Subcutaneous adipose tissue (tissue), 4 donors: ENCODE measurements around the gene KRT34. TPM values are rescaled to one million over a fixed set of nuclear protein-coding genes. Genes with fewer than 3 reads are reported as not detected.

Experiments used
- total RNA-seq, 4 donors: library from RNA; depleted of rRNA; stranded (reverse); fragments of >200 nt; gene quantifications; one replicate each; pipeline ENCODE4 v1.1.0, GENCODE V29; 2016
- TF ChIP-seq, protein P1 (sequence below): fragments of 450-650 bp; IDR thresholded peaks from one replicate; pipeline ENCODE4 v1.5.1; 2016; ENCODE audit warnings: low read depth, mild to moderate bottlenecking, control low read depth, antibody characterized with exemption, moderate library complexity

Gene KRT34
- total RNA-seq, 4 donors from 2014 or later: not detected

DNA sequence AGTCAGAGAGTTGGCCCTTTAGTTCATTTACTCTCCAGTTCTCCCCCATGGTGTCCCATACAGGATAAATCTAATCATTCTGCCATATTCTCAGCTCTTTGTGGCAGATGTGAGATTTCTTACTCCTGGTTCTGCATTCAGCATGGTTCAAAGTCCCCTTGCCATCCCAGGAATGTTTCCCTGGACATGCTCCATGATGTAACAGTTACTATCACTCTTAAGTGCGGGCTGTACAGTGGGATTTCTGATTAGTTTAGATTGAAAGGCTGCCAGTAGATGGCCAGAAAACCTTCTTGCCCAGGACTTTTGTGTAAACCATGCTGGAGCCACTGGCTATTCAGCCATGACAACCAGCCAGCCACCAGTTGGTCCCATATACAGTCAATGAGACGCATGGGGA, 31.9 kb upstream of the KRT34 start:
- TF ChIP-seq, protein P1, sequence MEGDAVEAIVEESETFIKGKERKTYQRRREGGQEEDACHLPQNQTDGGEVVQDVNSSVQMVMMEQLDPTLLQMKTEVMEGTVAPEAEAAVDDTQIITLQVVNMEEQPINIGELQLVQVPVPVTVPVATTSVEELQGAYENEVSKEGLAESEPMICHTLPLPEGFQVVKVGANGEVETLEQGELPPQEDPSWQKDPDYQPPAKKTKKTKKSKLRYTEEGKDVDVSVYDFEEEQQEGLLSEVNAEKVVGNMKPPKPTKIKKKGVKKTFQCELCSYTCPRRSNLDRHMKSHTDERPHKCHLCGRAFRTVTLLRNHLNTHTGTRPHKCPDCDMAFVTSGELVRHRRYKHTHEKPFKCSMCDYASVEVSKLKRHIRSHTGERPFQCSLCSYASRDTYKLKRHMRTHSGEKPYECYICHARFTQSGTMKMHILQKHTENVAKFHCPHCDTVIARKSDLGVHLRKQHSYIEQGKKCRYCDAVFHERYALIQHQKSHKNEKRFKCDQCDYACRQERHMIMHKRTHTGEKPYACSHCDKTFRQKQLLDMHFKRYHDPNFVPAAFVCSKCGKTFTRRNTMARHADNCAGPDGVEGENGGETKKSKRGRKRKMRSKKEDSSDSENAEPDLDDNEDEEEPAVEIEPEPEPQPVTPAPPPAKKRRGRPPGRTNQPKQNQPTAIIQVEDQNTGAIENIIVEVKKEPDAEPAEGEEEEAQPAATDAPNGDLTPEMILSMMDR: no peak

DNA sequence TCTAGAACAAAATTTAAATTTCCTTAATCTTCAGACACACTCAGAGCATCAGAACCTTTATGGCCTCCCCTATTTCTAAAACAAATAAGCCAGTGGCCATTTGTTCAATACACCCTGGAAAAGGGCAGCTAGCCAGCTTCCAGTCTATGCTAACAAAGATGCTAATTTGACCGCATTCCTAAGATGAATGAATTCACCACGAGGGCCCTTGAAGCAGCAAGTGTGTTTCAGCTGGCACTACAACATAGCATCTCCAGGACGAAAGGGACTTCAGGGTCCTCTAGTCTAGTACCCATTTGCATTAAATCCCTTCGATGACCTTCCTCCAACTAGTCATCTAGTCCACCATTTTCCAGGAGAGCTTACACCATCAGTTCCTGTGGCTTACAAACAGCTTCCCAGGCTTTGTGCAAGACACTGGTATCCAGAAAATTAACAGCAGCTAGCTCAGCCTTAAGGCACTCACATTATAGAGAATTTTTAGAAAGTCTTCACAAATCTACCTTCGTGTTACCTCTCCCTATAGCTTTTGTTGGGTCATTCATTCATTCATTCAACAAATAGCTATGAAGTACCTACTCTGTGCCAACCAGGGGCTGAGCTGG, 31.3 kb upstream of the KRT34 start:
- TF ChIP-seq, protein P1: no peak

DNA sequence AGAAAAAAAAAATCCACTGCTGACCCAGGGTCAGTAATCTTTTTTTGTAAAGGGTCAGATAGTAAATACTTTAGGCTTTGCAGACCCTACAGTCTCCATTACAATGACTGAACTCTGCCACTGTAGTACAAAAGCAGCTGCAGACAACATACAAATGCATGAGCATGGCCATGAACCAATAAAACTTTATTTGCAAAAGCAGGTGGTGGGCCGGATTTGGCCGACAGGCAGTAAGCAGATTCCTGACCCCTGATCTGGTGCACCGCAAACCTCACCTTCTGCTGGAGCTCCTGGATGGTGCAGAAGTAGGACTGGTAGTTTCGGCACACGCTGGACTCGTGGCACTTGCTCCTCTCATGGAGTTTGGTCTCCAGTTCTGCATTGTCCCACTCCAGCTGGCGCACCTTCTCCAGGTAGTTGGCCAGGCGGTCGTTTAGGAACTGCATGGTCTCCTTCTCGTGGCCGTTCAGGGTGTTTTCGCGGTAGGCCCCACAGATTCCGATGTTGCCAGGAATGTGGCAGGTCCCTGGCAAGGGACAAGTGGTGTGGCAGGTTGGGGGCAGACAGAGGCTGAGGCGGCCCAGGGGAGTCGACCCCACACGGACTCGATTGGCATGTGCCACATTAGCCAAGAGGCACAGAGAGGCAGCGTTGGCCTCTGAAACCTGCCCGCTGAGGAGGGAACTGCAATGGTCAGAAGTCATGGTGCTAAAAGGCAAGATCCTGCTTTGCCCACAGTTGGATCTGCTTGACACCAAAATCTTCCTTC, 29.1 kb upstream of the KRT34 start:
- TF ChIP-seq, protein P1: no peak

DNA sequence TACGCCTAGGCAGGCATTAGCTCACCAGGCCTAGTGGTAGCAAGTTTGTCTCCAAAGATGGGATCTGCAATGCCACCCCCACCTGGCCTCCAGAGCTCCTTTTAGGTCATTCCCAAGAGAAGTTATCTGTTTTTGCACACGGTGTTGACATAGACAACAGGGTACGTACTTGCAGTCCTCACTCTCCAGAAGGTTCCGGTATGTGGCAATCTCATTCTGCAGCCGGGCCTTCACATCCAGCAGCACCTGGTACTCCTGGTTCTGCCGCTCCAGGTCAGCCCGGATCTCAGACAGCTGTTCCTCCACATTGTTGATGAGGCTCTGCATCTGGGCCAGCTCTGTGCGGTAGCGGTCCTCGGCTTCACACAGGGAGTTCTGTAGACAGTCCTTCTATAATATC, 25.1 kb upstream of the KRT34 start:
- TF ChIP-seq, protein P1: no peak

DNA sequence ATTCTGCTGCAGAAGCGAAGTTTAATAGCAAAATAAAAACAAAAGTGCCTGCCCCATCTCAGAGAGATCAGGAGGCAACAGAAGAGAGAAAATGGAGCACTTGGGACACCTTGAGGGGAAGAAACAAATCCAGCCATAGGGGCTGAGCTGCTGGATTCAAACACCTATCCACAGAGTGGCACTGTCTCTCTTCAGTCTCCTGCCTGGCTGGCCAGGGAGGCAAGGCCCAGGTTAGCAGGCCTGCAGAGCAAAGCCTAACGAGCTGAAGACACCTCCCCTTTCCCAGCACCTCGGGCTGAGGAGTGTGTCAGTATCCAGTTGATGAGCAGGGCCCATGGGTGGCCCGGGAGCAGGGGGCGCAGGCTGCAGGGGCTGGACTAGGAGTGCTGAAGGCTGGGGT, 24.1 kb upstream of the KRT34 start:
- TF ChIP-seq, protein P1: no peak

DNA sequence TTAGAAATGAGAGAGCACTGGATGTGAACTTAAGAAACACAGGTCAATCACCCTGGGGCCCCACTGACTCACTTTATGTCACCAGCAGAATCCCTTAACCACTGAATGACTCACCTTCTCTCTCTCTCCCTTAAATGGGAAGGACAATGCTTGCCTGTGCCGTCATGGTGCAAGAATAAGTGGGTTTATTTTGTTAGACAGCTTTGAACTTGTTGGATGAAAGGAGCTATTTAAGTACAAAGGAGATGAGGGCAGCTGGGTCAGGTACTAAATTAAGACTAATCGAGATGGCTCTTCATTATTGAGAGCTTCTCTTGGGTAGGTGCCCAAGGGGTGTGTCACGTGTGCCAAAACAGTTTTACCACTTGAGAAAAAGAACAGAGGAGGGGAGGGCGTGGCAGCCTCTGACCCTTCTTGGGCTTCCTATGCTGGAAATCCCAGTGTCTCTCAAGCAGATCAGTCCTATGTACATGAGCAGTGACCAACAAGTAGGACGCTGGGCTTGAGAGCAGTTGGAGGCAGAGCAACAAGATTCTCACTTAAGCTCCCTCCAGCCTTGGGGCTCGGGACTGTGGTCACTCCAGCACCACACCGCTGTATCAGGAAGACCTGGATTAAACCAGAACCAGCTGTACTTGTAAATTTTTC, 22.0 kb upstream of the KRT34 start:
- TF ChIP-seq, protein P1: no peak

DNA sequence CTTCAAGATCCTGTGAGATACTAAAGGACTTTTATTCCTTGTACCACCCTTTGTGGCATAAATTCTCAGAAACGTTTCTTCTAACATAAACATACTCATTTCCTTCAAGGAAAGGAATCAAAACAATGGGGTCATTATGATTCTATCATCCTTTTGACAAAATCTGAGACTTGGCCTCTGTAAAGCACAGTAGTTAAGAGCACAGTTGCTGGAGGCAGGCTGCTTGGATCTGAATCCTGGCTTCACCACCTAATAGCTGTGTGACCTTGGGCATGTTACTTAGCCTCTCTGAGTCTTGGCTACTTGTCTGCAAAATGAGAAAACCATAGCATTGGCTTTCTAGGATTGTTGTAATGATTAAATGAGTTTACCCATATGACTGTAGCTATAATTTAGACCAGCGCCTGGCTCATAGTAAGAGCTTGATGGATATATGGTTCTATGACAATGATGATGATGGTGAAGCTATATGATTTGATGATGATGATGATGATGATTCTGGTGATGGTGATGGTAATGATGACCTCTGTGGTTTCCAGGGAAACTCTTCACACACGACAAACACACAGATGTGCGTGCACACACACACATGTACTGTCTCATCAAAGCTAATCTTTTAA, 21.4 kb upstream of the KRT34 start:
- TF ChIP-seq, protein P1: no peak
